OCI-LY3 (cell line): Measurements from ENCODE around the gene COX8C.

Experiments used
- H2AFZ ChIP-seq: fragments of 200-600, 300-600 bp; shearing (Covaris generic); 2 replicates; pipeline ENCODE4 v1.6.0; 2014; ENCODE audit warnings: antibody characterized with exemption, low read depth, low read length
- H3K27ac ChIP-seq: fragments of 200-600, 300-600 bp; sonication (generic); 2 replicates; pipeline ENCODE4 v1.5.1; 2014; ENCODE audit warnings: mild to moderate bottlenecking, low read length, moderate library complexity, mixed read lengths
- H3K27me3 ChIP-seq: fragments of 200-600, 300-600 bp; sonication (generic); 2 replicates; pipeline ENCODE4 v1.6.1; 2014; ENCODE audit warnings: low read depth, low read length, mixed read lengths
- H3K36me3 ChIP-seq: fragments of 200-600, 300-600 bp; sonication (generic); replicated peaks from 2 replicates; pipeline ENCODE3; 2014; ENCODE audit warnings: low read depth, low read length, mixed read lengths
- H3K4me1 ChIP-seq: fragments of 300-600, 200-600 bp; sonication (generic); 2 replicates; pipeline ENCODE4 v1.6.1; 2014; ENCODE audit warnings: low read length, mixed read lengths
- H3K4me2 ChIP-seq: fragments of 200-600, 300-600 bp; sonication (generic); 2 replicates; pipeline ENCODE4 v1.6.1; 2014; ENCODE audit warnings: low read length, mixed read lengths
- H3K4me3 ChIP-seq: fragments of 300-600, 200-600 bp; sonication (generic); 2 replicates; pipeline ENCODE4 v1.5.1; 2014; ENCODE audit warnings: antibody characterized with exemption, mild to moderate bottlenecking, low read length, moderate library complexity
- H3K79me2 ChIP-seq: fragments of 300-600, 200-600 bp; shearing (Covaris generic); 2 replicates; pipeline ENCODE4 v1.6.1; 2014; ENCODE audit warnings: mild to moderate bottlenecking, low read length, mixed read lengths
- H3K9ac ChIP-seq: fragments of 300-600, 200-600 bp; shearing (Covaris generic); 2 replicates; pipeline ENCODE4 v1.6.0; 2014; ENCODE audit warnings: mild to moderate bottlenecking, low read length, moderate library complexity
- H3K9me3 ChIP-seq: fragments of 200-600, 300-600 bp; shearing (Covaris generic); 2 replicates; pipeline ENCODE4 v1.6.1; 2014; ENCODE audit warnings: low read length, mixed read lengths; ENCODE audit not compliant: insufficient read depth
- H4K20me1 ChIP-seq: fragments of 200-600, 300-600 bp; sonication (generic); 2 replicates; pipeline ENCODE4 v1.6.1; 2016; ENCODE audit warnings: low read length, mixed read lengths; ENCODE audit not compliant: insufficient read depth
- CTCF ChIP-seq: fragments of 200-600, 300-600 bp; sonication (generic); IDR thresholded peaks from 2 replicates; pipeline ENCODE4 v1.5.1; 2014; ENCODE audit warnings: antibody characterized with exemption, low read length, low read depth
- EZH2phosphoT487 ChIP-seq: fragments of 200-600 bp; shearing (Covaris generic); IDR thresholded peaks from 2 replicates; pipeline ENCODE4 v1.6.1; 2018; ENCODE audit warnings: antibody characterized with exemption, mixed run types, low read depth

Gene COX8C

GRCh38 chr14:93346926-93347721, at the start of gene COX8C:
TSS of gene COX8C (plus strand) at chr14:93347182. CDS start at chr14:93347269, 87 bp downstream.
- Histone ChIP-seq H4K20me1 (no peaks in the 10 kb centered on the region), H3K4me3 (no peak within 1 kb of the TSS), H3K4me2 (no peak within 1 kb of the TSS), H3K9ac (no peak within 1 kb of the TSS), H3K4me1 (no peaks in the 10 kb centered on the region), H3K27me3 (no peaks in the 10 kb centered on the region), H2AFZ (no peak within 1 kb of the TSS), H3K9me3 (peaks cover 6% of the 10 kb centered on the region; the same call in 1 of the 2 replicates), H3K79me2 (no peaks in the 10 kb centered on the region), H3K36me3 (peaks cover 2% of the 10 kb centered on the region), H3K27ac (no peak within 1 kb of the TSS)
- TF ChIP-seq EZH2phosphoT487 (no peak), CTCF (no peak)

- Histone ChIP-seq H4K20me1 (peaks cover 17% of the 10 kb centered on the region), H3K4me1 (no peaks in the 10 kb centered on the region), H3K27ac (no peak overlapping the region), H3K9me3 (no peaks in the 10 kb centered on the region), H3K79me2 (peaks cover 13% of the 10 kb centered on the region), H3K27me3 (no peaks in the 10 kb centered on the region), H3K4me2 (no peak overlapping the region), H3K9ac (no peak overlapping the region), H3K36me3 (no peaks in the 10 kb centered on the region), H2AFZ (no peak overlapping the region), H3K4me3 (no peak overlapping the region)
- TF ChIP-seq EZH2phosphoT487 (no peak), CTCF (no peak)
Observed at GRCh38 chr14:93299416-93299815, 47.6 kb upstream of the COX8C start.

- Histone ChIP-seq H3K36me3 (no peaks in the 10 kb centered on the region), H3K4me3 (no peak overlapping the region), H3K4me1 (no peaks in the 10 kb centered on the region), H2AFZ (no peak overlapping the region), H3K79me2 (peaks cover 13% of the 10 kb centered on the region), H3K27me3 (no peaks in the 10 kb centered on the region), H3K4me2 (no peak overlapping the region), H4K20me1 (peaks cover 17% of the 10 kb centered on the region), H3K9me3 (no peaks in the 10 kb centered on the region), H3K9ac (no peak overlapping the region), H3K27ac (no peak overlapping the region)
- TF ChIP-seq CTCF (no peak), EZH2phosphoT487 (no peak)
Observed at GRCh38 chr14:93299866-93300265, 47.1 kb upstream of the COX8C start.

GRCh38 chr14:93301821-93302447, 45.0 kb upstream of the COX8C start:
- TF ChIP-seq EZH2phosphoT487 (no peak), CTCF (no peak)
- no peak overlapping the region for H3K9ac ChIP-seq
- no peaks in the 10 kb centered on the region for H3K36me3 ChIP-seq
- no peaks in the 10 kb centered on the region for H3K9me3 ChIP-seq
- no peak overlapping the region for H2AFZ ChIP-seq
- no peak overlapping the region for H3K4me2 ChIP-seq
- peaks cover 23% of the 10 kb centered on the region for H4K20me1 ChIP-seq
- no peak overlapping the region for H3K4me3 ChIP-seq
- no peaks in the 10 kb centered on the region for H3K27me3 ChIP-seq
- H3K4me1 ChIP-seq = no peaks in the 10 kb centered on the region
- H3K79me2 ChIP-seq = peaks cover 21% of the 10 kb centered on the region
- no peak overlapping the region for H3K27ac ChIP-seq
